Hepatocyte (in vitro differentiated cells): ENCODE measurements around the gene GTPBP1. TPM values are rescaled to one million over a fixed set of nuclear protein-coding genes. Genes with fewer than 3 reads are reported as not detected.

Experiments used
- DNase-seq: peaks from one replicate; pipeline ENCODE4 v3.0.0-alpha.2; 2016; ENCODE audit warnings: low spot score
- H2AFZ ChIP-seq: fragments of 200-600 bp; sonication (generic); 2 replicates; pipeline ENCODE4 v1.6.0; 2016; ENCODE audit warnings: antibody characterized with exemption, mild to moderate bottlenecking
- H3K27ac ChIP-seq: fragments of 200-600 bp; sonication (generic); 2 replicates; pipeline ENCODE4 v1.5.1; 2016; ENCODE audit warnings: mild to moderate bottlenecking
- H3K27me3 ChIP-seq: fragments of 200-600 bp; sonication (generic); 2 replicates; pipeline ENCODE4 v1.6.1; 2016
- H3K36me3 ChIP-seq: fragments of 200-600 bp; sonication (generic); replicated peaks from 2 replicates; pipeline ENCODE4 v1.5.1; 2016; ENCODE audit warnings: low read depth; ENCODE audit not compliant: insufficient read depth
- H3K4me1 ChIP-seq: fragments of 200-600 bp; sonication (generic); 2 replicates; pipeline ENCODE4 v1.5.1; 2016; ENCODE audit warnings: mild to moderate bottlenecking, moderate library complexity; ENCODE audit not compliant: insufficient read depth
- H3K4me2 ChIP-seq: fragments of 200-600 bp; sonication (generic); 2 replicates; pipeline ENCODE4 v1.6.0; 2016
- H3K4me3 ChIP-seq: fragments of 200-600 bp; sonication (generic); 2 replicates; pipeline ENCODE4 v1.5.1; 2016; ENCODE audit warnings: mild to moderate bottlenecking
- H3K79me2 ChIP-seq: fragments of 200-600 bp; sonication (generic); 2 replicates; pipeline ENCODE4 v1.6.0; 2017; ENCODE audit warnings: mild to moderate bottlenecking
- H3K9me2 ChIP-seq: fragments of 200-600 bp; sonication (generic); replicated peaks from 2 replicates; pipeline ENCODE4 v1.6.0; 2017; ENCODE audit warnings: mild to moderate bottlenecking; ENCODE audit not compliant: insufficient read depth
- H3K9me3 ChIP-seq: fragments of 200-600 bp; sonication (generic); 2 replicates; pipeline ENCODE4 v1.5.1; 2016; ENCODE audit warnings: low read depth, mild to moderate bottlenecking
- H4K20me1 ChIP-seq: fragments of 200-600 bp; sonication (generic); 2 replicates; pipeline ENCODE4 v1.6.0; 2016; ENCODE audit warnings: mild to moderate bottlenecking; ENCODE audit not compliant: insufficient read depth, poor library complexity, severe bottlenecking
- CTCF ChIP-seq: fragments of 200-600 bp; sonication (generic); IDR thresholded peaks from 2 replicates; pipeline ENCODE4 v1.5.1; 2016; ENCODE audit warnings: antibody characterized with exemption, mild to moderate bottlenecking; ENCODE audit not compliant: poor library complexity
- EZH2 ChIP-seq: fragments of 200-600 bp; sonication (generic); IDR thresholded peaks from 2 replicates; pipeline ENCODE4 v1.6.1; 2016; ENCODE audit warnings: antibody characterized with exemption, mild to moderate bottlenecking, borderline replicate concordance
- EZH2phosphoT487 ChIP-seq: fragments of 200-600 bp; sonication (generic); IDR thresholded peaks from one replicate; pipeline ENCODE4 v1.6.1; 2018; ENCODE audit warnings: antibody characterized with exemption, mild to moderate bottlenecking, low read depth, moderate library complexity; ENCODE audit not compliant: unreplicated experiment, severe bottlenecking
- WGBS: methylation state at CpG from one replicate; pipeline ENCODE4 v1.1.6; 2016; ENCODE audit warnings: low lambda C conversion rate; ENCODE audit errors: missing lambda C conversion rate; 5-methylcytosine and 5-hydroxymethylcytosine counted together
- polyA plus RNA-seq: library from polyadenylated mRNA; unstranded; fragments of >200 nt; fragmentation: Nextera tagmentation; extraction: Ambion mirVana; gene quantifications from 2 replicates; pipeline ENCODE4 v1.2.1, GENCODE V29; 2016
- total RNA-seq: library from RNA; depleted of rRNA; stranded (reverse); fragments of >200 nt; gene quantifications from 2 replicates; pipeline ENCODE4 v1.2.3, GENCODE V29; 2014

The GTPBP1 gene
- total and polyA plus RNA-seq, 2 experiments from 2014 or later, result 28.6 to 36.8 TPM

GRCh38 chr22:38740116-38740723, 34.5 kb downstream of the GTPBP1 start:
- no peak for DNase-seq
- Histone ChIP-seq H3K36me3 (no peaks in the 10 kb centered on the region), H3K9me2 (no peaks in the 10 kb centered on the region), H3K9me3 (no peaks in the 10 kb centered on the region), H3K4me3 (no peak overlapping the region), H3K27ac (no peak overlapping the region), H3K79me2 (no peaks in the 10 kb centered on the region), H2AFZ (no peak overlapping the region), H3K4me1 (no peaks in the 10 kb centered on the region), H3K27me3 (no peaks in the 10 kb centered on the region), H3K4me2 (no peak overlapping the region), H4K20me1 (no peaks in the 10 kb centered on the region)
- TF ChIP-seq CTCF (no peak), EZH2 (no peak), EZH2phosphoT487 (no peak)
- 94% methylated on average over 15 of the region's 15 CpGs for WGBS

GRCh38 chr22:38740754-38741153, 35.0 kb downstream of the GTPBP1 start:
- Histone ChIP-seq H3K27ac (no peak overlapping the region), H3K4me1 (no peaks in the 10 kb centered on the region), H4K20me1 (no peaks in the 10 kb centered on the region), H3K9me2 (no peaks in the 10 kb centered on the region), H3K27me3 (no peaks in the 10 kb centered on the region), H3K4me3 (no peak overlapping the region), H3K4me2 (no peak overlapping the region), H2AFZ (no peak overlapping the region), H3K9me3 (no peaks in the 10 kb centered on the region), H3K36me3 (no peaks in the 10 kb centered on the region), H3K79me2 (no peaks in the 10 kb centered on the region)
- WGBS, result 89% methylated on average over 8 of the region's 8 CpGs
- TF ChIP-seq CTCF (no peak), EZH2phosphoT487 (no peak), EZH2 (no peak)
- DNase-seq, result no peak

GRCh38 chr22:38741166-38741565, 35.4 kb downstream of the GTPBP1 start:
- H4K20me1 ChIP-seq, result no peaks in the 10 kb centered on the region
- no peak overlapping the region for H3K4me2 ChIP-seq
- 96% methylated on average over 9 of the region's 9 CpGs for WGBS
- no peak overlapping the region for H3K27ac ChIP-seq
- H3K9me3 ChIP-seq, result no peaks in the 10 kb centered on the region
- DNase-seq, result no peak
- no peaks in the 10 kb centered on the region for H3K27me3 ChIP-seq
- H2AFZ ChIP-seq, result no peak overlapping the region
- H3K4me3 ChIP-seq, result no peak overlapping the region
- no peaks in the 10 kb centered on the region for H3K79me2 ChIP-seq
- no peaks in the 10 kb centered on the region for H3K36me3 ChIP-seq
- no peaks in the 10 kb centered on the region for H3K4me1 ChIP-seq
- TF ChIP-seq CTCF, result no peak
- no peak for TF ChIP-seq EZH2phosphoT487
- no peak for TF ChIP-seq EZH2
- H3K9me2 ChIP-seq, result no peaks in the 10 kb centered on the region

GRCh38 chr22:38741576-38741975, 35.8 kb downstream of the GTPBP1 start:
- Histone ChIP-seq H4K20me1 (no peaks in the 10 kb centered on the region), H2AFZ (no peak overlapping the region), H3K9me3 (no peaks in the 10 kb centered on the region), H3K27ac (no peak overlapping the region), H3K4me2 (no peak overlapping the region), H3K27me3 (no peaks in the 10 kb centered on the region), H3K36me3 (no peaks in the 10 kb centered on the region), H3K9me2 (no peaks in the 10 kb centered on the region), H3K79me2 (no peaks in the 10 kb centered on the region), H3K4me3 (no peak overlapping the region), H3K4me1 (no peaks in the 10 kb centered on the region)
- WGBS, result 97% methylated on average over 10 of the region's 10 CpGs
- TF ChIP-seq EZH2phosphoT487 (no peak), EZH2 (no peak), CTCF (no peak)
- no peak for DNase-seq
